ENCODE measurements around the gene RBPJL. TPM values are rescaled to one million over a fixed set of nuclear protein-coding genes. Genes with fewer than 3 reads are reported as not detected.

Gene RBPJL
- total RNA-seq, 1 donor from 2014 or later, result not detected

GRCh38 chr20:45354423-45355208 lies 48.0 kb downstream of the RBPJL start:
- Histone ChIP-seq H3K36me3 (no peaks in the 10 kb centered on the region), H3K4me3 (no peak overlapping the region), H3K27ac (no peak overlapping the region), H3K9me3 (no peaks in the 10 kb centered on the region), H3K27me3 (ENCODE audit: low read depth) (no peaks in the 10 kb centered on the region), H3K4me1 (peaks cover 26% of the 10 kb centered on the region)
- TF ChIP-seq, protein P1, sequence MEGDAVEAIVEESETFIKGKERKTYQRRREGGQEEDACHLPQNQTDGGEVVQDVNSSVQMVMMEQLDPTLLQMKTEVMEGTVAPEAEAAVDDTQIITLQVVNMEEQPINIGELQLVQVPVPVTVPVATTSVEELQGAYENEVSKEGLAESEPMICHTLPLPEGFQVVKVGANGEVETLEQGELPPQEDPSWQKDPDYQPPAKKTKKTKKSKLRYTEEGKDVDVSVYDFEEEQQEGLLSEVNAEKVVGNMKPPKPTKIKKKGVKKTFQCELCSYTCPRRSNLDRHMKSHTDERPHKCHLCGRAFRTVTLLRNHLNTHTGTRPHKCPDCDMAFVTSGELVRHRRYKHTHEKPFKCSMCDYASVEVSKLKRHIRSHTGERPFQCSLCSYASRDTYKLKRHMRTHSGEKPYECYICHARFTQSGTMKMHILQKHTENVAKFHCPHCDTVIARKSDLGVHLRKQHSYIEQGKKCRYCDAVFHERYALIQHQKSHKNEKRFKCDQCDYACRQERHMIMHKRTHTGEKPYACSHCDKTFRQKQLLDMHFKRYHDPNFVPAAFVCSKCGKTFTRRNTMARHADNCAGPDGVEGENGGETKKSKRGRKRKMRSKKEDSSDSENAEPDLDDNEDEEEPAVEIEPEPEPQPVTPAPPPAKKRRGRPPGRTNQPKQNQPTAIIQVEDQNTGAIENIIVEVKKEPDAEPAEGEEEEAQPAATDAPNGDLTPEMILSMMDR (IDR thresholded peaks at IDR 0.05), result no peak
- DNase-seq (no peak), ATAC-seq (no peak)
- intact Hi-C loops (cut with DNase I), result no loop called here

GRCh38 chr20:45355209-45356084 lies 48.8 kb downstream of the RBPJL start:
- no peak overlapping the region for H3K27ac ChIP-seq
- H3K27me3 ChIP-seq (ENCODE audit: low read depth), result no peaks in the 10 kb centered on the region
- no peak for ATAC-seq
- no peaks in the 10 kb centered on the region for H3K9me3 ChIP-seq
- DNase-seq, result no peak
- intact Hi-C loops (cut with DNase I), result no loop called here
- H3K4me3 ChIP-seq, result no peak overlapping the region
- peaks cover 34% of the 10 kb centered on the region for H3K4me1 ChIP-seq
- TF ChIP-seq, protein P1 (IDR thresholded peaks at IDR 0.05), result no peak
- no peaks in the 10 kb centered on the region for H3K36me3 ChIP-seq

DNA sequence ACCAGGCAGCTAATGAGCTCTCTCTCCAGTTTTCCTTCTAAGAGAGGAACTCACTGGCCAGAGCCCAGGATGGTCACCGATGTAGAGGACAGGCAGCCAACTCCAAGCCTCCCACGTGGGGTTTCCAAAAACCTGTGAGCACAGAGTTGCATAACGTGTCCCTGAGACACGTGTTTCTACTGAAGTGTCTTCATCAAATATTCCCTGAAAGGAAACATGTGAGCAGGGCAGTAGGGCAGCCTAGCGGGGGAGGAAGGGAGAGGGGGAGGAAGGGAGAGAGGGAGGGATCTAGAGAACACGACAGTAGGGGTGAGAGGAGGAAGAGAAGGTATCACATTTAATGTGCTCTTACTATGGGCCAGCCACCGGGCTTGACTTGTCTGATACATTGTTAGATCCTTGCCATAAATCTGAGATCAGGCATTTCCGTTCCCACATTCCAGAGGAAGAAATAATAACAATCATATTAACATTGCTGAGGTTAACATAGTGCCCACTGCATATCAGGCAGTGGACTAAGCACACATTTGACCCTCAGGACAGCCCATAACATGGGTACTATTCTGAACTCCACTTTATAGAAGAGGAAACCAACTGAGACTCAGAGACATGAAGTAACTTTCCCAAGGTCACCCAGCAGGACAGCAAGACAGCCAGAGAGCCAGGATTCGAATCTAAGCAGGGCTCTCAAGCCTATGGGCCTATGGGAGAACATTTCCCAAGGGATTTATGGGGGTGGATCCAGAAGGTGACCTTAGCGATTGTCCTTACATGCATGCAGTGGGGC lies 51.8 kb downstream of the RBPJL start:
- Histone ChIP-seq H3K27me3 (ENCODE audit: low read depth) (no peaks in the 10 kb centered on the region), H3K4me1 (peaks cover 57% of the 10 kb centered on the region), H3K9me3 (no peaks in the 10 kb centered on the region), H3K27ac (peak overlapping the region; percentile 92), H3K4me3 (no peak overlapping the region), H3K36me3 (no peaks in the 10 kb centered on the region)
- intact Hi-C loops (cut with DNase I), result no loop called here
- peak; percentile 69 to 70 for ATAC-seq
- peak; percentile 88 for DNase-seq
- TF ChIP-seq, protein P1 (IDR thresholded peaks at IDR 0.05), result no peak

- DNase-seq (peak; percentile 81), ATAC-seq (peak; percentile 57 to 68)
- H3K27me3 ChIP-seq (ENCODE audit: low read depth), result no peaks in the 10 kb centered on the region
- H3K4me1 ChIP-seq, result peaks cover 62% of the 10 kb centered on the region
- TF ChIP-seq, protein P1 (IDR thresholded peaks at IDR 0.05), result no peak
- H3K4me3 ChIP-seq, result no peak overlapping the region
- H3K36me3 ChIP-seq, result no peaks in the 10 kb centered on the region
- peak overlapping the region; percentile 92 for H3K27ac ChIP-seq
- no peaks in the 10 kb centered on the region for H3K9me3 ChIP-seq
- intact Hi-C loops (cut with DNase I), result no loop called here
Measured at GRCh38 chr20:45359069-45359405, 52.4 kb downstream of the RBPJL start.
